ENCODE results near the gene ENPP5.

The ENPP5 gene

GRCh38 chr6:46170357-46171289 lies at the start of gene ENPP5:
Gene ENPP5 (minus strand): TSS chr6:46170980. CDS start chr6:46168262, 2,718 bp downstream.
- CTCF ChIA-PET: interaction anchor here (0.6 to 1.4 kb wide), 4 partner anchors 80 to 1314 kb away, joined by 3 to 6 read pairs (median 3); no protein-coding TSS in a partner anchor
- POLR2A ChIA-PET: interaction anchor here (0.6 to 2.4 kb wide), 9 partner anchors 10 to 482 kb away, joined by 3 to 12 read pairs (median 3); partner anchors contain the start of genes CYP39A1, ENPP4 and SLC25A27
- Histone ChIP-seq H3K9me3 (ENCODE audit: control insufficient read depth, insufficient read depth, low read depth, low read length) (no peaks in the 10 kb centered on the region), H3K36me3 (ENCODE audit: control insufficient read depth in 2 of 2, insufficient read depth in 1 of 2, low read length in 2 of 2) (peaks cover 3 to 8% of the 10 kb centered on the region in 2 experiments), H3K4me1 (ENCODE audit: control insufficient read depth, insufficient read depth, low read length) (peaks cover 7% of the 10 kb centered on the region), H3K27ac (ENCODE audit: extremely low read depth, low read depth, low read length) (peak within 1 kb of the TSS; percentile 13; the same call in 1 of the 2 replicates), H3K4me3 (ENCODE audit: low read depth, low read length) (peak within 1 kb of the TSS; percentile 64)
- no peak for TF ChIP-seq ZSCAN16 (tag by site-specific recombination; IDR thresholded peaks at IDR 0.05)
- no peak for TF ChIP-seq ZNF146 (tag by site-specific recombination; IDR thresholded peaks at IDR 0.05)
- TF ChIP-seq ZNF692 (tag by site-specific recombination; IDR thresholded peaks at IDR 0.05): no peak
- TF ChIP-seq KLF8 (tag by site-specific recombination; IDR thresholded peaks at IDR 0.05): peak; percentile 82
- TF ChIP-seq ZSCAN30 (tag by site-specific recombination; IDR thresholded peaks at IDR 0.05): 0 out of 2 replicates have a peak, but pooled peaks have one; percentile 9
- TF ChIP-seq ZNF211 (tag by site-specific recombination; IDR thresholded peaks at IDR 0.05; ENCODE audit: low read depth): no peak
- peak; percentile 58; the same call in 1 of the 2 replicates for TF ChIP-seq ZBTB20 (tag by site-specific recombination; IDR thresholded peaks at IDR 0.05)
- no peak for TF ChIP-seq GFI1B (tag by site-specific recombination; IDR thresholded peaks at IDR 0.05)
- TF ChIP-seq ZNF169 (tag by site-specific recombination; IDR thresholded peaks at IDR 0.05): no peak
- 0 out of 2 replicates have a peak, but pooled peaks have one; percentile 11 for TF ChIP-seq ZNF398 (tag by site-specific recombination; IDR thresholded peaks at IDR 0.05)
- no peak for TF ChIP-seq REPIN1 (tag by site-specific recombination; IDR thresholded peaks at IDR 0.05; ENCODE audit: low read depth)
- TF ChIP-seq ZNF202 (tag by site-specific recombination; IDR thresholded peaks at IDR 0.05; ENCODE audit: borderline replicate concordance): no peak
- TF ChIP-seq ZBTB44 (tag by site-specific recombination; IDR thresholded peaks at IDR 0.05): no peak
- TF ChIP-seq ZNF518A (tag by site-specific recombination; conservative IDR thresholded peaks at IDR 0.05; ENCODE audit: low read depth): no peak
- no peak for TF ChIP-seq CTCF (tag by site-specific recombination; IDR thresholded peaks at IDR 0.05)
- no peak for TF ChIP-seq ZNF37A (tag by site-specific recombination; IDR thresholded peaks at IDR 0.05)
- TF ChIP-seq ZNF394 (tag by site-specific recombination; IDR thresholded peaks at IDR 0.05; ENCODE audit: borderline replicate concordance): peak; percentile 94
- TF ChIP-seq ZFP37 (tag by site-specific recombination; IDR thresholded peaks at IDR 0.05): peak; percentile 71; the same call in 1 of the 2 replicates
- TF ChIP-seq ZNF335 (tag by site-specific recombination; conservative IDR thresholded peaks at IDR 0.05): peak; percentile 68
- TF ChIP-seq ZFP41 (tag by site-specific recombination; IDR thresholded peaks at IDR 0.05; ENCODE audit: borderline replicate concordance): no peak
- no peak for TF ChIP-seq ZFP69B (tag by site-specific recombination; IDR thresholded peaks at IDR 0.05)
- TF ChIP-seq HOXA7 (CRISPR knock-in tag; IDR thresholded peaks at IDR 0.05; ENCODE audit: borderline replicate concordance): no peak
- peak; percentile 55 for TF ChIP-seq KLF9 (tag by site-specific recombination; IDR thresholded peaks at IDR 0.05; ENCODE audit: low read depth)
- TF ChIP-seq ZBTB17 (tag by site-specific recombination; IDR thresholded peaks at IDR 0.05): peak; percentile 70

Data from HEK293 (cell line).